ENCODE data around the gene NAA20.

The NAA20 gene

GRCh38 chr20:20078041-20078440 lies 60.9 kb downstream of the NAA20 start:
- no peak for DNase-seq

GRCh38 chr20:20079102-20079784 lies 62.1 kb downstream of the NAA20 start:
- no peak for DNase-seq

Data from stimulated activated CD4-positive, alpha-beta T cell treated with anti-CD3 and anti-CD28 coated beads, Interleukin-1b, Interleukin-23, amount 100 ng/mL, for 48 hours (primary cell).